AG04449 (cell line): ENCODE results near the gene SLC28A3.
A peak's percentile ranks its signal among the peaks of the same experiment; 100 is the strongest.

ENCODE experiments used
- CTCF ChIA-PET: fragments of 350-600 bp; formaldehyde crosslinking; extraction: SDS; loops from one replicate; lab custom pipeline; 2021; ENCODE audit warnings: antibody characterized with exemption; lab: Yijun Ruan, JAX
- POLR2A ChIA-PET: fragments of 400-600, 350-600 bp; formaldehyde crosslinking; extraction: SDS; loops from one replicate; lab custom pipeline; 2020; ENCODE audit warnings: antibody characterized with exemption, inconsistent platforms; lab: Yijun Ruan, JAX
- DNase-seq: peaks from one replicate; pipeline ENCODE4 v3.0.0-alpha.2; 2010; ENCODE audit warnings: low read depth, low spot score
- H3K4me3 ChIP-seq: 2 replicates; pipeline ENCODE4 v1.5.1; 2011; ENCODE audit warnings: low read depth, mild to moderate bottlenecking, control low read depth, low read length
- CTCF ChIP-seq: IDR thresholded peaks from one replicate; pipeline ENCODE4 v1.5.1; 2011; ENCODE audit warnings: mild to moderate bottlenecking, moderate library complexity, low read length, control low read depth, inconsistent platforms; ENCODE audit not compliant: insufficient read depth; ENCODE audit errors: missing control alignments

The SLC28A3 gene

GRCh38 chr9:84357275-84357674, 16.7 kb upstream of the SLC28A3 start:
- TF ChIP-seq CTCF, result no peak
- POLR2A ChIA-PET, result no interaction called here
- CTCF ChIA-PET, result no interaction called here
- no peak overlapping the region for H3K4me3 ChIP-seq
- no peak for DNase-seq

- CTCF ChIA-PET, result no interaction called here
- no peak for TF ChIP-seq CTCF
- POLR2A ChIA-PET, result no interaction called here
- DNase-seq, result no peak
- no peak overlapping the region for H3K4me3 ChIP-seq
These were observed 13.5 kb upstream of the SLC28A3 start for GRCh38 chr9:84354035-84354434.

GRCh38 chr9:84349671-84350070, 9.1 kb upstream of the SLC28A3 start:
- CTCF ChIA-PET, result no interaction called here
- POLR2A ChIA-PET, result no interaction called here
- no peak for TF ChIP-seq CTCF
- no peak overlapping the region for H3K4me3 ChIP-seq
- DNase-seq, result no peak

GRCh38 chr9:84343111-84343521, 2.6 kb upstream of the SLC28A3 start:
- DNase-seq, result peak; percentile 26
- TF ChIP-seq CTCF, result no peak
- H3K4me3 ChIP-seq, result no peak overlapping the region
- CTCF ChIA-PET, result no interaction called here
- POLR2A ChIA-PET, result no interaction called here

- ChIA-PET CTCF (no interaction called here), POLR2A (no interaction called here)
- DNase-seq, result no peak
- no peak overlapping the region for H3K4me3 ChIP-seq
- no peak for TF ChIP-seq CTCF
These were observed 596 bp downstream of the SLC28A3 start for GRCh38 chr9:84339962-84340361.

GRCh38 chr9:84339503-84339902, 1.1 kb downstream of the SLC28A3 start:
- H3K4me3 ChIP-seq, result no peak overlapping the region
- ChIA-PET CTCF (no interaction called here), POLR2A (no interaction called here)
- no peak for DNase-seq
- no peak for TF ChIP-seq CTCF

- TF ChIP-seq CTCF, result no peak
- no peak for DNase-seq
These were observed 1.8 kb downstream of the SLC28A3 start for GRCh38 chr9:84338792-84339191.

More at GRCh38 chr9:84338792-84339191, 1.8 kb downstream of the SLC28A3 start:
- CTCF ChIA-PET, result no interaction called here
- POLR2A ChIA-PET, result no interaction called here
- H3K4me3 ChIP-seq, result no peak overlapping the region
